ENCODE data around the gene CAMKK1.

Gene CAMKK1

DNA sequence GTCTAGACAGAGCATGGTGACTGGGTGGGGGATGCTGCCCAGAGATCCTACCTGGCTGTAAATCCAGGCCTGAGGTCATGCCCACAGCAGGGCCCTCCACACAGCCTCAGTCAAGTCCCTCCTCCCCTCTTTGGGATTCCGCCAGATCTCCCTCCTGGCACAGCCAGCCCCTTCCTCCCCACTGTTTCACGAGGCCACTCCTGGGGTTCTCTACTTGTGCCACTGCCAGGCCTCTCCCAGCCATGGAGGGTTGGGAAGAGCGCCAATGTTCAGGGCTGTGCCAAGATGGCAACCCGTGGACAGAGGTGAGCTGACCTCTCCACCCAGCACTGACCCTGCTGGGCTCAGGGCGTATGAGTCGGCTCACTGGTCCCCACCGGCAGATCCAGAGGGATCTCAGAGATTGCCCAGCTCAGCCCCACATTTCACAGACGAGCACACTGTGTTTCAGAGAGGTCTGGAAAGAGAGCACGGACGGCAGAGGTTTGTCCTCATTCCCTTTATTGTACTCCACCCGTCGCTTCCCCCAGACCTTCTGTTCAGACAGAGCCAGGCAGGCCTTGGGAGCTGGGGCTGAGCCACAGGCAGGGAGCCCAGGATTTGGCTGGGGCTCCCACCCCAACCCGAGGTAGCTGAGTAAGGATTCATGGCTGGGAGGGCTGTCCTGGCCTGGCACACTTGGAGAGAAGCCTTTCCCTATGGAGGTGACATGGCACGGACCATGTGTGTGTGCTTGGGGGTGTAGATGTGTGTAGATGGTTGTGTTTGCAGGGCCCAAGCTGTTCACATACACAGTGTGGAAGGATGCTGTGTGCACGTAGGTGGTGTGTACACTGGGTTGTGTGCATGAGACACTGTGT lies 3.5 kb upstream of the CAMKK1 start:
- no peak for DNase-seq (ENCODE audit: low read depth)

DNA sequence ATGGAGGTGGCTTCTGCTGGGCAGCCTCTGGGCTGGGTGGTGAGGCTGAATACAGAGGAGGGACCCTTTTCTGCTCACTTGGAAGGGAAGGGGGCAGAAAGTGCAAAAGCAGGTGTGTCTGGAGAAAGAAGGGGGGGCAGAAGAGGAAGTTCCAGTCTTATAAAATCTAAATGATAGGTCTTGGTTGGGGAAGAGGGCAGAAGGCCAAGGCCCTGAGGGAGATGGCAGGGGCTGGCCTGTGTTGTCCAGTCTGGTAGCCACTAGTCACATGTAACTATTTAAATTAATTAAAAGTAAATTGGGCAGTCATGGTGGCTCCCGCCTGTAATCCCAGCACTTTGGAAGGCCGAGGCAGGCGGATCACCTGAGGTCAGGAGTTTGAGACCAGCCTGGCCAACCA lies 2.5 kb upstream of the CAMKK1 start:
- no peak for DNase-seq (ENCODE audit: low read depth)

DNA sequence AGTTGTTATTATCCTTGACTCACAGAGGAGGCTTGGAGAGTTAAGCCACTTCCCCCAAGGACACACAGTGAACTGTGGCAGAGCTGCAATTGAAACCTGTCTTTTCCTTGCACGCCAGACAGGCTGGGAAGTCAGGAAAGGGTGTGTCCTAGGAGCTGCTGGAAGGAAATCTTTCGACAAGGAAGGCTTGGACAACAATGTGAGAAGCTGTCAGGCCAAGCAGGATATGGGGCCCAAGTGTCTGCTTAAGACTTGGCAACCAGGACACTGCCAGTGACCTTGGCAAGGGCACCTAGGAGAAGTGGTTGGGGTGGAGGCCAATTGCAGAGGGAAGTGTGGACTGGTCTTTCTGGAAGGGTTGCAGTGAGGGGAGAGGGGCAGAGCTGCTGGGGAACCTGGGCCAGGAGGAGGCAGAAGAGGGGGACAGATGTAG lies 2.1 kb upstream of the CAMKK1 start:
- DNase-seq (ENCODE audit: low read depth), result no peak

DNA sequence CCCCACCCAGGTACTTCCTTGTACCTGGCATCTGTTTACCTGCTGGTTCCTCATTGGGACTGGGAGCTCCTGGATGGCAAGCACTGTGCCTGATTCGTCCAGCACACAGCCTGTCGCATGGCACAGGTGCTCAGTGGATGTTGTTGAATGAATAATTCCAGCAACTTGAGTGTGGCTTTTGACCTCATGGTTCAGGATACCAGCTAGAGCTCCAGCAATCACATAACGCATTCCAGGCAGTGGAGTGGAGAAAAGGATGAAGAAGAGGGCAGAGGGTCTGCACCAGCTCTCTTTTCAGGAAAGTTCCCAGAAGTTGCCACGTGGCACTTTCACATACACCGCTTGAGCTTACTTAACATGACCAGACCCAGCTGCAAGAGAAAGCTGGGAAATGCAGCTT lies 1.3 kb upstream of the CAMKK1 start:
- no peak for DNase-seq (ENCODE audit: low read depth)

DNA sequence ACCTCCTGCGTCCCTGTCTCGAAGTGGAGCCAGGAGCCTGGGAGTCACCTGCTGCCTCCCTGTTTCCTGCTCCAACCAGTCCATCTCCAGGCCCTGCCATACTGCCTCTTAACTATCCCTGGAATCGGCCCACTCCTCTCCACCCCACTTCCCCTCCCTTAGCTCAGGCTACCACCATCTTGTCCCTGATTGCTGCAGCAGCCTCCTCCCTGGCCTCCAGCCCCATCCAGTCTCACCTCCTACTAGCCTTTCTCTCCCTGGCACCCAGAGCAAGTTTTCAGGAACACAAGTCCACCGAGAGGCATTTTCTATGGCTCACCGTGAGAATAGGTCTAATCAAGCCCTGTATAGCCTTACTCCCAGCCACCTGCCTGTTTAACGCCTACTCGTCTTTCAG lies 865 bp upstream of the CAMKK1 start:
- DNase-seq (ENCODE audit: low read depth), result no peak

DNA sequence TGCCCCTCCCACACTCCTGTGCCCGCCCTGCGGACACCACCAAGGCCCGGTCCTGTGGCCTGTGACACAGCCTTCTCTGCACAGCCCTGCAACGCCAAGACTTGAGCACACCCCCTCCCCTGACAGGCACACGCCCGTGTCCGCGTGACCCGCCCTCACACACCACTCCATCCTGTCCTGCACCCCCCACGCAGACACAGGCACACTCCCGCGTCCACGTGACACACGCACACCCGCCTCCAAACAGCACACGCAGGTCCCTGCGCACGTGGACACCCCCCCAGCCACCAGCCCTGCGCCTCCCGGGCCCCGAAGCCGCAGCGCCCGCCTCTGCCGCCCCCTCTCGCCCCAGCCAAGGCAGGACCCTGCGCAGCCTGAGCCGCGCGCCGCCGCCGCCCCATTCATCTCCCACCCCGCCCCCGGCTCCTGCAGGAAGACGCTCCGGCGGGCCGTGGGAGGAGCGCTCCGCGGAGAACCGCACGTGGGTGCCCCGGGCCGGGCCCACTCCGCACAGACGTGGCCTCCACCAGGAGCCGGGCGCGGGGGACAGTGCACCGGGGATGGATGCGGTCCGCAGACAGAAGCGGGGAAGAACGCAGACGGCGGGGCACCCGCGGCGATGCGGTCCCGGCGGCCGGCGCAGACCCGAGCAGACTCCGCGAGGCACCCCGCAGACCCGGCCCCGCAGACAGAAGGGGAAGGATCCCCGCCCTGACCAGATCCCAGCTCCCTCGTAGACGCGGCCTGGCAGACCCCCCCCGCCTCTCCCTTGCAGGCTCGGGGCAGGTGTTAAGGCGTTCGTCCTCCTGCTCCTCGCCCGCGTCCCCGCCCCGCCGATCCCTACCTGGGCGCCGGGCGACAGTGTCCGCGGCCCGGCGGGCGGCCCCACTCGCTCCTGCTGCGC lies 506 bp downstream of the CAMKK1 start:
- peak; percentile 77 for DNase-seq (ENCODE audit: low read depth)

DNA sequence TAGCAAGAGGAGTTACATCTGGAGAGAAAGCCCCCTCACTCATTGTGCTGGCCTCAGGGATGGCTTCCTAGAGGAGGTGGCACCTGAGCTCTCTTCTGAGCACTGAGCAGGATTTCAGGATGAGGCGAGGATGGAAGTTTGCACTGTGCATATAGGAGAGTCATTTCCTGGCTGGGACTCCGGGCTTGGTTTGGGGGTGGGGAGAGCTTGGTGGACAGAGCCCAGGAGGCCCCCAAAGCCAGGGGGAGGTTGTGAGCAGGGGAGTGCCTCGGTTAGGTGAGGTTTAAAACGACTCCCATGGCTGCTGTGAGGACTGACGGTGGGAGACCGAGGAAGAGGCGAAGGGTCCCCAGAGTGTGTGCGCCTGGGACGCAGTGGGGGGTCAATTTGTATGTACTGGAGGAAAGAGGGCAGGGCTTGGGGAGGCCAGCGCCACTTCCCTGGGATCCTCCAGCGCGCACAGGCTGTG lies 1.2 kb downstream of the CAMKK1 start:
- DNase-seq (ENCODE audit: low read depth), result no peak

DNA sequence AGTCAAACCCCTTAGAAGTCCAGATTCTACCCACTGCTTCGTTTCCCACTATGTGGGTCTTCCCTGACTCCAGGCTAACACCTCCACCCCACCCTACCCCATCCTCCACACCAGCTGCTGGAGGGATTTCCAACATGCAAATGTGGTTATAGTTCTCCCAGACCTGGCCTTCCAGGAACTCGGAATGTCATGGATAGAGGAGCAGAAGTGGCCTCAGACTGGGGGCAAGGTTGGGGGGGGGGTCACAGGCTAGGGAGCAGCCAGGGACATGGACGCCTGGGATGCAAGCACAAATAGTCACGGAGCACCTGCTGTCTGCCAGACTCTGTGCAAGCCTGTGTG lies 2.0 kb downstream of the CAMKK1 start:
- DNase-seq (ENCODE audit: low read depth), result no peak

DNA sequence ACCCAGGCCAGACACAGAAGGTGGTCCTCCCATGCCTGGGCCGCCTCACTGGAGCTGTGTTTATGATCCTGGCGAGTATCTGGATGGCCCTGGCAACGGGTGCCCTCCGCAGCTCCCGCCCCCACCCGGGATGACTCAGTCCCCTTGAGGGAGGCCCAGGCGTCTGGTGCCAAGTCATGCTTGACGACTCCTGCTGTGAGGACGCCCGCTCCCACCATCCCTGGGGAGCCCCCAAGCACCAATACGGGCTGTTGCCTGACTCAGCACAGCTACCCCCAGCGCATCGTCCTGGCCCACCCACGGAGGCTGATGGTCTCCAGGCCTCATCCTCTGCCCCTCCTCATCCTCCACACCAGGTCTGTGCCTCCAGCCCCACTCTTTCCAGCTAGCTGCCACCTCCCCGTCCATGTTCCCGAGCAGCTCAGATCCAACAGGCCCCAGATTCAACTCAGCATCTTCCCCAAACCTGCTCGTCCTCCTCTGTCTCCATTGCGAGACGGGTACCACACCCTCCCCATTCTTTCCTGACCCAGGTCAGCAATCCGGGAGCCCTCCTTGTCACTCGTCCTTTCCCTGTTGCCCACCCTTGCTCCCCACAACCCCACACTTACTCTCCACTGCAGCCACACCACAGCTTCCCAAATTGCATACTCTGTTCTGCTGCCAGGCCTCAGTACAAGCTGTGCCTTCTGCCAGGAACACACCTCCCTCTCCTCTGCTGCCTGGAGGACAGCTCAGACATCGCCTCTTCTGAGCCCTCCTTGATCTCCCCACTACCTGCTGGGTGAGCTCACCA lies 2.6 kb downstream of the CAMKK1 start:
- DNase-seq (ENCODE audit: low read depth), result no peak

DNA sequence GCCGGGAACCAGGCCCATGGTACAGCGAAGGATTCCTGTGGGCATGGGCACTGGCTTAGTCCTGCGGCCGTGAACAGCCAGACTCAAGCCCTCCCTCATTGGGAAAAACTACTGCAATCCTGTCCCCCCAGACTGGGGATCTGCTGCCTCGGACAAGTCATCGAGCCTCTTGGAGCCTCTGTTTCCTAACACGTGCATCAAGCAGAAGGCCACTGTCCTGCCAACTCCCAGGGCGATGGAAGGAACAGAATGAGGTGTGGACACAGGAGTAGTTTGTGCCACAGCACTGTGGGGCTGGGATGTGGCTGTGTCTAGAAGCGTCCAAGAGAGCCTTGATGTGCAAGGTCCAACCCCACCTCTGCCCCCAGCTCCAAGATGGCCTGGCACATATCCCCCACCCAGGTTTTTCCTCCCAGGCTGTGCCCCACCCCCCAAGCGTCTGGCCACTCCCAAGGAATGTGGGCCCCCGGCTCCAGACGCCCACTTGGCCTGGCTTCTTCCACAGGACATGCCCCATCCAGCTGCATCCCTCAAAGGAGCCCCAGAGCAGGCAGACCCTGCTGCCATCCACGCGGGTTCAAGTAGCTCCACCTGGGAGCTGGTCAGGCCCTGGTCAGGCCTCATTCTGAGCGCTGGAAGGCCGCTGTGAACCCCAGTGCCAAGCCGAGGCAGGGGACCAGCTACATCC lies 3.4 kb downstream of the CAMKK1 start:
- DNase-seq (ENCODE audit: low read depth), result no peak

DNA sequence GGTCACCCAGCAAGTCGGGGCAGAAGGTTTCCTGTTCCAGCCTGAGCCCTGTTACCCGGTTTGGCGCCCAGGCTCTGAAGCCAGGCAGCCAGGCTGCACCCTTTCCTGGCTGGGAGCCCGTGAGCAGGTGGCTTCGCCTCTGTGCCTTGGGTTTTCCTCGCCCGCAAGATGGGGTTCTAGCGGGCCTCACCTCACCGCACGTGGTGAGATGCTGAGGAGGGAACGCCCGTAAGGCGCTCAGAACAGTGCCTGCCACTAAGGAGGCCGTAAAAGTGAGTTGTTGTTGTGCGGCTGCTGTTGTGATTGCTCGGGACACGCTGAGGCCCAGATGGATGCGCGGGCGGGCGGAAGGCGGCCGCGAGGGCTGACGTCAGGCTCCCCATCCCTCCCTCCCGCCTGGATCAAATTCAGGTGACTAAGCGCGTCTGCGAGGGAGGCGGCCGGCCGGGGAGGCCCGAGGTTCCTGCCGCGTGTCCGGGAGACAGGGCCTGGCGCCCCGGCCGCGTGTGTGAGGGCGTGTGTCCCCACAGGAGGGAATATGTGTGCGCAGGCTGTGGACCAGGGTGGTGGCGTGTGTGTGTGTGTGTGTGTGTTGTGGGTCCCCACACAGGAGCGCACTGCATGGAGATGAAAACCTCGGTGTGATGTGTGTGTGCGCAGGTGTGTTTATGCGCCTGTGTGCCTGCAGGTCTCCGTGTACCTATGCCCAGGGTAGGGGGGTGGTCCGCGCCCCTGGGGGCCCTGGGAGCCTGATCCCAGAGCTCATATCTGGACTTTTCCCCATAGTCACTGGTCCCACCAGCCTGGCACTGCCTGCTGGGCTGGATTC lies 4.3 kb downstream of the CAMKK1 start:
- DNase-seq (ENCODE audit: low read depth), result no peak

DNA sequence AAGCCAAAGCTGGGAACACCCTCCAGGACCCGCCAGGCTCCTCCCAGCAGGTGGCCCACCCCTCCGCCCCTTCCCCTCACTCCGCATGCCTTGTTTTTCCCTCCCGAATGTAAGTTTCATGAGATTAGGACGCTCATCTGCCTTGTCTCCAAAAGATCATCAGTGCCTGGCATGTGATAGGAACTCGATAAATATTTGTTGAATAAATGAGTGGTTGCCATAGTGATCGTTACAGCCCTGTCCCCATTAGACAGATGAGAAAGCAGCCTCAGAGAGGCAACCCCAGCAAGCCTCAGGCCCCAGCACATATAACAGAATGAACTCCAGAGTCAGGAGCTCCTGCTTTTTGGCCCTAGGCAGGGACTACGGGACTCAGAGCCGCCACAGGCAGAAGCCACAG lies 5.0 kb downstream of the CAMKK1 start:
- no peak for DNase-seq (ENCODE audit: low read depth)

DNA sequence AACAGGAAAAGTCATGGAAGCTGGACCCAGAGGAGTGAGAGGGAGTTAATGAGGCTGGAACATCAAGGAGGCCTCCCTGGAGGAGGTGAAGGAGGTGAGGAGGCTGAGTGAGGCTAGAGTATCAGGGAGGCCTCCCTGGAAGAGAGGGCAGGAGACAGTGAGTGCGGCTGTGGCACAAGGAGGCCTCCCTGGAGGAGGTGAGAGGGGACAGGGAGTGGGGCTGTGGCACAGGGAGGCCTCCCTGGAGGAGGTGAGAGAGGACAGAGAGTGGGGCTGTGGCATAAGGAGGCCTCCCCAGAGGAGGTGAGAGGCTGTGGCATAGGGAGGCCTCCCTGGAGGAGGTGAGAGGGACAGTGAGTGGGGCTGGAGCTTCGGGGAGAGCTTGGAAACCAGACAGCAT lies 5.5 kb downstream of the CAMKK1 start:
- DNase-seq (ENCODE audit: low read depth), result no peak

DNA sequence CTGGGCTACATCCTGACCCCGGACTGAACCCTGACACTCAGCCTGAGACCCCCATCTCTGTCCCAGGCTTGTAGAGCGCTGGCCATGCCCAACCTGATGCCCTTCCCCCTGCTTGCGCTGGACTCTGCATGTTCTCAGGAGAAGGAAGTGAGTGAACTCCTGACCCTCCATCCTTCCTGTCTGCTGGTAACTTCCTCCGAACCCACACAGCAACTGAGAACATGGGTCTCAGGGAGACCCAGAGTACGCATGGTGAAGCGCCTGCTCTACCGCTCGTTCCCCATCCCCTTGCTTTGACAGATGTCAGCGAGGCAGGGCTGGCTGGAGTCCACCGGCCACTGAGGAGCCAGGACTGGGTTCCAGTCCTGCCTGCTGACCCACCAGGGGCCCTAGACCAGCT lies 6.1 kb downstream of the CAMKK1 start:
- DNase-seq (ENCODE audit: low read depth), result no peak

DNA sequence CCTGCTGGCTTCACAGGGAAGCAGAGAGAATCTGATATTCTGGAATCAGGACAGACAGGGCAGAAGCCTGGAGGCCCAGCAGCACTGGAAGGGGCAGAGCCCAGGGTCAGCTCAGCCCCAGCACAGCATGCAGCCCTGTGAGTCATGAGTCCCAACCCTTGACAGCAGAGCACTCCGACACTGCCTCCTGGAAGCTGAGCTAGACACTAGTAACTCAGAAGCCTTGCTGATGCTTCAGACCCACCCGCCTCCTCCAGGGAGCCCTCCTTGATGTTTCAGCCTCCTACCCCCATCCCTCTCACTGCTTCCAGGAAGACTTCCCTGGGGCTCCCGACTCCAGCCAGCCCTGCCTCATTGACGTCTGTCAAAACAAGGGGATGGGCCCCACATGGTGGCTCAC lies 6.9 kb downstream of the CAMKK1 start:
- DNase-seq (ENCODE audit: low read depth), result no peak

DNA sequence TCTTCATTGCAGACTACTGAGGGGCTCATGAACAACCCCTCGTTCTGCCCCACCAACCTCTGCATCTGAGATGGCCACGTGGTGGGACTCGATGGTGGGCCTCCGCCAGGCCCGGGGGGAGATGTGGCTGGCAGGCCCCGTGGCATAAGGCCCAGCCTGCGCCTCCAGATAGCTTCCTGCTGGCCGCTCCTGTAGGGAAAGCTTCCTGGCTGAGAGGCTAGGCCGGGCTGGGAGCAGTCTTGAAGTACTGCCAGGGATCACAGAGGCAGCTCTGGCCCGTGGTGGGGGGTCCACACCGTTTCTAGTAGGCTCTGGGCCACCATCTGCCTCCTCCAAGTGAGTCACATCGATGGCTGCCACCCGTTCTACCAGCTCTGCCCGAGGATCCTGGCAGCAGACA lies 7.6 kb downstream of the CAMKK1 start:
- no peak for DNase-seq (ENCODE audit: low read depth)

DNA sequence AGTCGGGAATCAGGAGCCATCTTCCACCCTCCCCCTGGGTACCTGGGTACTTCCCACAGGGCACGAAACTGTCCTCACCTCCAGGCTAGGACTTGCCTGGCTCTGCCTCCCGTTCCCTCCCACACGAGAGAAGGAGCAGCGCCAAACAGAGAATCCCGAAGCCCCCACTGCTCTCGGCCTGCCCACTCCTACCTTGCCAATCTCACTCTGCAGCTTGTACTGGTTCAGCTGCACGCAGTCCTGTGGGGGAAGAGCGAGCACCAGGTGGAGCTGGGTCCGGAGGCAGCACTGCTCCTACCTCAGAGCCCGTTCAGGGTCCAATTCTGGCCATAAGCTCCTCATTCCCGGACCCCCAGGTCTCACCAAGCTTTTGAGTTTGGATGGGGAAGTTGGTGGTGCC lies 8.7 kb downstream of the CAMKK1 start:
- no peak for DNase-seq (ENCODE audit: low read depth)

DNA sequence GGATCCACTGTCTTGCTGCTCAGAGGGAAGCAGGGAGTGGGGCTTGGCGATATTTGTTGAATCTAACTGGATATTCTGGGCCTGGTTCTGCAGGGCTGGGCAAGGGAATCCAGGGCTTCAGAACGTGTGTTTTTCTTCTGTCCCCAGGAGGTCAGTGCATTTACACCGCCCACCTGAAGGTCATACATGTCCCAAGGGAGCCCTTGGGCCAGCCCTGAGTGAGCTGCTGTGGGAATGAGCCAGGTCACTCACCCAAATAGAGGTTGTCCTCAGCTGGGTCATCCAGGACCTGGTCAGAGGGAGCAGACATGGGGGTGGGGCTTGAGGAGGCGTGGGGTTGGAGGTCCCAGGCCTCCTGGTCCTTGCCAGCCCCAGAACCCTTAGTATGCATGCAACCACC lies 10.6 kb downstream of the CAMKK1 start:
- no peak for DNase-seq (ENCODE audit: low read depth)

DNA sequence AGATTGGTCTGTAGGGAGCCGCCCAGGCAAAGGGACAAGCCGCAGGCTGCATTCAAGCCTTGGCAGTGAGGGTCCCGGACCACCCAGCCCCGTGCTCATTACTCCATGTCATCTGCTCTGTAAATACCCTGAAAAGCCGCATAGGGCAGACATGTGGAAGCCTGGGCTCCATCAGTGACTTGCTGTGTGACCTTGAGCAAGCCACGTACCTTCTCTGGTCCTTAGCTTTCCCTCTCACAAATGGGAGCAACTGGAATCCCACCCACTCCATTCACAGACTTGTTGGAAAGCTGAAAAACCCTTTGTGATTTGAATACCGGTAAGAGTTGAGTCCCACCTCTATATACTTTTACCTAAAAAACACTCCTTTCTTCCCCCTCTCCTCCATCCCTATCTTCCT lies 11.9 kb downstream of the CAMKK1 start:
- DNase-seq (ENCODE audit: low read depth), result no peak

DNA sequence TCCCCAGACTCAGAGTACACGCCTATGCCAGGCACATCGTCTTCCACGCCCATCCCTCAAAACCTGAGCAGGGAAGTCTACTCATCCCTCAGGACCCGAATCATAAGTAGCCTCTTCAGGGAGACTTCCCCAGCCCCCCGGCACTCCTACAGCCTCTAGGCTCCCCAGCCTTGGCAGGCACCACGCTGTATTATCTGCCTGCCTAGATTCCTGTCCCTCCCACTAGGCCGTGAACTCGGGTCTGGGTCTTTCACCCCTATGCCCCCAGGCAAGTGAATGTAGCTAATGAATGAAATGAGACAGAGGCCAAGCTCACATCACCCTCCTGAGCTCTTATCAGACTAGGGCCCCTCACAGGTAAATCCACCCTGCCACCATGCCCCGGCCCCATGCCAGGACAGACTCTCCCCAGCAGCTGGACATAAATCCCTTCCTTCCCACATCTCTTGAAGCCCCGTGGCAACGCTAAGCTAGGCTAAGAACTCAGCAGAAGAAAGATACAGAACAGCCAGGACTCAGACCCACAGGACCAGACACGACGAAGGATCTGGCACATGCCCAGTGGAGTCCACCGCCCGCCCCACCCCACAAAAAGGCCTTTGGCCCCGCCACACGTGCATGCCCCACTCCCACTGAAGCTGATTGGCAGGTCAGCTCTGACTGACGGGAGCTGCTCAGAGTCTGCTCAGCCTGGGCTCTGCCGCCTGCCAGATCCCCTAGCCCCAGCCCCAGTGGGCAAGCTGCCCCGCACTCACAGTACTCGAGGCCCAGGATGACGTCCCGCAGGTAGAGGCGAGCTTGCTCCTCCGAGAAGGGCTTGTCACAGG lies 13.0 kb downstream of the CAMKK1 start:
- DNase-seq (ENCODE audit: low read depth), result no peak
